WTC11 (cell line): ENCODE measurements around the gene FGF18.

Source experiments
- FOXK1 ChIP-seq: sonication (generic); formaldehyde crosslinking; IDR thresholded peaks from 2 replicates; pipeline ENCODE4 v1.8.0; 2022; ENCODE audit warnings: mild to moderate bottlenecking, moderate library complexity, missing genetic modification reagents
- NR3C1 ChIP-seq: sonication (generic); formaldehyde crosslinking; conservative IDR thresholded peaks from 2 replicates; pipeline ENCODE4 v1.8.1; 2023; ENCODE audit warnings: low read depth, mild to moderate bottlenecking, missing genetic modification reagents
- ZBTB43 ChIP-seq: sonication (generic); formaldehyde crosslinking; IDR thresholded peaks from 2 replicates; pipeline ENCODE4 v1.8.1; 2023; ENCODE audit warnings: mild to moderate bottlenecking, missing genetic modification reagents
- ZNF121 ChIP-seq: sonication (generic); formaldehyde crosslinking; IDR thresholded peaks from 2 replicates; pipeline ENCODE4 v1.8.0; 2023; ENCODE audit warnings: missing genetic modification reagents
- ZNF425 ChIP-seq: fragments of 250-450 bp; sonication (Bioruptor Pico); conservative IDR thresholded peaks from 2 replicates; pipeline ENCODE4 v1.9.0; 2021; ENCODE audit warnings: mild to moderate bottlenecking

GRCh38 chr5:171427318-171428167 is 8.1 kb downstream of the FGF18 start:
- TF ChIP-seq FOXK1 (CRISPR knock-in tag), result no peak
- TF ChIP-seq ZBTB43 (CRISPR knock-in tag), result no peak
- no peak for TF ChIP-seq ZNF121 (CRISPR knock-in tag)
- TF ChIP-seq ZNF425 (CRISPR knock-in tag), result no peak
- no peak for TF ChIP-seq NR3C1 (CRISPR knock-in tag)
